Body of pancreas (tissue), 4 donors: ENCODE results near the gene NGFR.

ENCODE experiments used
- POLR2A ChIP-seq, 3 donors: fragments of 450-650 bp; IDR thresholded peaks; one replicate each; pipeline ENCODE4 v1.6.1; 2016; ENCODE audit warnings: antibody characterized with exemption in 3 of 3, mild to moderate bottlenecking in 2 of 3
- TF ChIP-seq, protein P1 (sequence below), 7 experiments: fragments of 450-650 bp in 4 of 7; fragments of 200-600 bp in 3 of 7; sonication (generic) in 3 of 7; IDR thresholded peaks; one replicate each; pipeline ENCODE4 v1.5.1; 2016 to 2019; ENCODE audit warnings: antibody characterized with exemption in 7 of 7

DNA sequence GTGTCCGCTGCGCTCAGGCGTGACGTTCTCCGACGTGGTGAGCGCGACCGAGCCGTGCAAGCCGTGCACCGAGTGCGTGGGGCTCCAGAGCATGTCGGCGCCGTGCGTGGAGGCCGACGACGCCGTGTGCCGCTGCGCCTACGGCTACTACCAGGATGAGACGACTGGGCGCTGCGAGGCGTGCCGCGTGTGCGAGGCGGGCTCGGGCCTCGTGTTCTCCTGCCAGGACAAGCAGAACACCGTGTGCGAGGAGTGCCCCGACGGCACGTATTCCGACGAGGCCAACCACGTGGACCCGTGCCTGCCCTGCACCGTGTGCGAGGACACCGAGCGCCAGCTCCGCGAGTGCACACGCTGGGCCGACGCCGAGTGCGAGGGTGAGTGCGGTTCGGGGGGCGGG, 11.2 kb downstream of the NGFR start:
- TF ChIP-seq, protein P1, sequence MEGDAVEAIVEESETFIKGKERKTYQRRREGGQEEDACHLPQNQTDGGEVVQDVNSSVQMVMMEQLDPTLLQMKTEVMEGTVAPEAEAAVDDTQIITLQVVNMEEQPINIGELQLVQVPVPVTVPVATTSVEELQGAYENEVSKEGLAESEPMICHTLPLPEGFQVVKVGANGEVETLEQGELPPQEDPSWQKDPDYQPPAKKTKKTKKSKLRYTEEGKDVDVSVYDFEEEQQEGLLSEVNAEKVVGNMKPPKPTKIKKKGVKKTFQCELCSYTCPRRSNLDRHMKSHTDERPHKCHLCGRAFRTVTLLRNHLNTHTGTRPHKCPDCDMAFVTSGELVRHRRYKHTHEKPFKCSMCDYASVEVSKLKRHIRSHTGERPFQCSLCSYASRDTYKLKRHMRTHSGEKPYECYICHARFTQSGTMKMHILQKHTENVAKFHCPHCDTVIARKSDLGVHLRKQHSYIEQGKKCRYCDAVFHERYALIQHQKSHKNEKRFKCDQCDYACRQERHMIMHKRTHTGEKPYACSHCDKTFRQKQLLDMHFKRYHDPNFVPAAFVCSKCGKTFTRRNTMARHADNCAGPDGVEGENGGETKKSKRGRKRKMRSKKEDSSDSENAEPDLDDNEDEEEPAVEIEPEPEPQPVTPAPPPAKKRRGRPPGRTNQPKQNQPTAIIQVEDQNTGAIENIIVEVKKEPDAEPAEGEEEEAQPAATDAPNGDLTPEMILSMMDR (IDR thresholded peaks at IDR 0.05) = no peak
- TF ChIP-seq POLR2A (IDR thresholded peaks at IDR 0.05) = no peak
